A549 treated with DMSO at 1 μM for 4 hours (cell line): Measurements from ENCODE around the gene KCNK16. TPM values are rescaled to one million over a fixed set of nuclear protein-coding genes. Genes with fewer than 3 reads are reported as not detected.

Source experiments
- total RNA-seq: library from RNA; stranded (reverse); fragments of 200-300 nt; extraction: Qiagen RNA extraction; gene quantifications from 5 replicates; pipeline ENCODE4 v1.2.3, GENCODE V29; 2022; ENCODE audit warnings: low read depth

KCNK16 gene
- total RNA-seq = not detected in 5 replicates

GRCh38 chr6:39322306-39322850, at the start of gene KCNK16:
KCNK16 (minus strand) TSS chr6:39322702; CDS start chr6:39322540, 162 bp downstream.

GRCh38 chr6:39314273-39314795, 8.2 kb downstream of the KCNK16 start, which contains the start of gene KCNK17:
KCNK17 (minus strand) TSS chr6:39314419; CDS start chr6:39314320, 99 bp downstream.

Other genes starting within 250 kb of the KCNK16 start
- 5.3 to 7.4 TPM (median 6.8 TPM) in 5 replicates for gene SAYSD1, start 207.5 kb downstream of the KCNK16 start, total RNA-seq
- gene KCNK5, start 93.2 kb downstream of the KCNK16 start, total RNA-seq = 1.00 to 1.5 TPM (median 1.4 TPM) in 5 replicates
- not detected in 5 replicates for gene KCNK17, start 8.3 kb downstream of the KCNK16 start, total RNA-seq